Measurements from ENCODE around the gene GET3.

DNA sequence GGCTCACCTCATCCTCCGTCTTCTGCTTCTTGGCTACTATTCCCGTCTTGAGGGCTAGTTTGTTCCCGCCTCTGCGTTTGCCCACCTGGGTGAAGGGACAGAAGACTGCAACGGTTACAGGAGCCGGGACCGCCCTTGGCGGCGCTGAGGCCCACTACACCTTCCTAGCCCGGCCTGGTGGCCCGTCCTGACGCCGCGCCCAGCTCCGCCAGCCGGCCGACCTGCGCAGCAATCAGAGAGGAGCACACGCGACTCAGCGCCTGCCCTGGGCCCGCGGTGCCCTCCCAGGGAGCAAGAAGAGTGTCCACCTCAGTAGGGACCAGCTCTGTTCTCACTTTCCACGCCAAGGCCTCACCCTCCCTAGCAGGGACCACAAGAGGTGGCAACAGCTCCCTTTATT lies 6.0 kb upstream of the GET3 start:
- TF ChIP-seq ZBTB33 (IDR thresholded peaks at IDR 0.05; ENCODE audit: borderline replicate concordance, low read depth) (no peak), EP300 (IDR thresholded peaks at IDR 0.05; ENCODE audit: borderline replicate concordance in 1 of 2, low read depth in 1 of 2, low read length in 1 of 2) (no peak), CTCF (IDR thresholded peaks at IDR 0.05) (no peak), FOXM1 (IDR thresholded peaks at IDR 0.05; ENCODE audit: low read depth) (no peak), EZH2phosphoT487 (IDR thresholded peaks at IDR 0.05; ENCODE audit: borderline replicate concordance, low read depth) (no peak), RFX5 (IDR thresholded peaks at IDR 0.05; ENCODE audit: low read length) (no peak), POLR2AphosphoS5 (IDR thresholded peaks at IDR 0.05; ENCODE audit: low read depth, low read length) (no peak), GATA2 (CRISPR knock-in tag; IDR thresholded peaks at IDR 0.05) (no peak), IRF3 (IDR thresholded peaks at IDR 0.05; ENCODE audit: low read depth, low read length) (no peak), RCOR1 (IDR thresholded peaks at IDR 0.05; ENCODE audit: low read length) (no peak), RAD21 (IDR thresholded peaks at IDR 0.05; ENCODE audit: low read length) (no peak)
- TF ChIP-seq, protein P1, sequence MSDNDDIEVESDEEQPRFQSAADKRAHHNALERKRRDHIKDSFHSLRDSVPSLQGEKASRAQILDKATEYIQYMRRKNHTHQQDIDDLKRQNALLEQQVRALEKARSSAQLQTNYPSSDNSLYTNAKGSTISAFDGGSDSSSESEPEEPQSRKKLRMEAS (IDR thresholded peaks at IDR 0.05; ENCODE audit: low read depth), result no peak
